ENCODE data around the gene KCNH5.

KCNH5 gene

DNA sequence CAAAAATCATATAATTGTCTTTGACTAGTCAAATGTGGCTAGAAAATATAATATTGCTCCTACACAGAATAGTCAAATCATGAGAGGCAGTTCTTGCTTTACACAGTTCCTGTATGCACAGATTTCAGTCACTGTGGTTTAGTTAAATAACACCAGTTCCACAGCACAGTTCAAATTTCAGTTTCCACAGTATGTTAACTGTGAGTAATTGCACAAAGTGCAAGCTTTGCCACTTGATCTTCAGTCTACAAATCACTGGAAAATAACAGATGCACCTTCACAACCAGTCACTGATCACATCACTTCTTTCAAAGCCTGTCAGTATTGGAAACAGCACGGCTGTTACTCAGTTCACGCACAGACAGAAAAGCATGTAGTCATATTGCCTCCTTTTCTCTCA, 38.7 kb downstream of the KCNH5 start:
- no peak overlapping the region for H3K4me3 ChIP-seq (ENCODE audit: low read depth in 1 of 2, low read length in 2 of 2)
- no peak overlapping the region for H3K9ac ChIP-seq (ENCODE audit: low read depth, low read length)
- H3K79me2 ChIP-seq (ENCODE audit: insufficient read depth, low read length) = no peaks in the 10 kb centered on the region
- peaks cover 7% of the 10 kb centered on the region for H3K27me3 ChIP-seq (ENCODE audit: insufficient read depth, low read length, poor library complexity)
- H3K27ac ChIP-seq (ENCODE audit: low read length) = no peak overlapping the region
- H3K9me3 ChIP-seq (ENCODE audit: insufficient read depth, low read length, severe bottlenecking) = no peaks in the 10 kb centered on the region
- no peaks in the 10 kb centered on the region for H3K4me1 ChIP-seq (ENCODE audit: insufficient read depth, low read length)
- no peak for DNase-seq
- TF ChIP-seq, protein P1, sequence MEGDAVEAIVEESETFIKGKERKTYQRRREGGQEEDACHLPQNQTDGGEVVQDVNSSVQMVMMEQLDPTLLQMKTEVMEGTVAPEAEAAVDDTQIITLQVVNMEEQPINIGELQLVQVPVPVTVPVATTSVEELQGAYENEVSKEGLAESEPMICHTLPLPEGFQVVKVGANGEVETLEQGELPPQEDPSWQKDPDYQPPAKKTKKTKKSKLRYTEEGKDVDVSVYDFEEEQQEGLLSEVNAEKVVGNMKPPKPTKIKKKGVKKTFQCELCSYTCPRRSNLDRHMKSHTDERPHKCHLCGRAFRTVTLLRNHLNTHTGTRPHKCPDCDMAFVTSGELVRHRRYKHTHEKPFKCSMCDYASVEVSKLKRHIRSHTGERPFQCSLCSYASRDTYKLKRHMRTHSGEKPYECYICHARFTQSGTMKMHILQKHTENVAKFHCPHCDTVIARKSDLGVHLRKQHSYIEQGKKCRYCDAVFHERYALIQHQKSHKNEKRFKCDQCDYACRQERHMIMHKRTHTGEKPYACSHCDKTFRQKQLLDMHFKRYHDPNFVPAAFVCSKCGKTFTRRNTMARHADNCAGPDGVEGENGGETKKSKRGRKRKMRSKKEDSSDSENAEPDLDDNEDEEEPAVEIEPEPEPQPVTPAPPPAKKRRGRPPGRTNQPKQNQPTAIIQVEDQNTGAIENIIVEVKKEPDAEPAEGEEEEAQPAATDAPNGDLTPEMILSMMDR (IDR thresholded peaks at IDR 0.05; ENCODE audit: borderline replicate concordance, extremely low read depth, low read length, poor library complexity, severe bottlenecking) = no peak
- no peak for TF ChIP-seq EZH2 (IDR thresholded peaks at IDR 0.05; ENCODE audit: borderline replicate concordance, low read depth, low read length, severe bottlenecking)
- no peak for ATAC-seq (ENCODE audit: insufficient read depth, low read depth)
- H4K20me1 ChIP-seq (ENCODE audit: insufficient read depth, low read length) = no peaks in the 10 kb centered on the region
- H2AFZ ChIP-seq (ENCODE audit: low read depth, low read length) = no peak overlapping the region
- H3K36me3 ChIP-seq (ENCODE audit: insufficient read depth, low read length) = no peaks in the 10 kb centered on the region
- no peak overlapping the region for H3K4me2 ChIP-seq (ENCODE audit: insufficient read depth, low read length)

- Histone ChIP-seq H3K27ac (ENCODE audit: low read length) (no peak overlapping the region), H3K36me3 (ENCODE audit: insufficient read depth, low read length) (no peaks in the 10 kb centered on the region), H3K9ac (ENCODE audit: low read depth, low read length) (no peak overlapping the region), H3K27me3 (ENCODE audit: insufficient read depth, low read length, poor library complexity) (no peaks in the 10 kb centered on the region), H3K79me2 (ENCODE audit: insufficient read depth, low read length) (no peaks in the 10 kb centered on the region), H4K20me1 (ENCODE audit: insufficient read depth, low read length) (no peaks in the 10 kb centered on the region), H3K9me3 (ENCODE audit: insufficient read depth, low read length, severe bottlenecking) (no peaks in the 10 kb centered on the region), H2AFZ (ENCODE audit: low read depth, low read length) (no peak overlapping the region), H3K4me2 (ENCODE audit: insufficient read depth, low read length) (no peak overlapping the region), H3K4me1 (ENCODE audit: insufficient read depth, low read length) (no peaks in the 10 kb centered on the region), H3K4me3 (ENCODE audit: low read depth in 1 of 2, low read length in 2 of 2) (no peak overlapping the region)
- DNase-seq = no peak
- TF ChIP-seq, protein P1 (IDR thresholded peaks at IDR 0.05; ENCODE audit: borderline replicate concordance, extremely low read depth, low read length, poor library complexity, severe bottlenecking) = no peak
- no peak for ATAC-seq (ENCODE audit: insufficient read depth, low read depth)
Observed at GRCh38 chr14:62994096-62994495, 51.2 kb downstream of the KCNH5 start.

- TF ChIP-seq EZH2 (IDR thresholded peaks at IDR 0.05; ENCODE audit: borderline replicate concordance, low read depth, low read length, severe bottlenecking) = no peak
- TF ChIP-seq, protein P1 (IDR thresholded peaks at IDR 0.05; ENCODE audit: borderline replicate concordance, extremely low read depth, low read length, poor library complexity, severe bottlenecking) = no peak
- no peak for DNase-seq
- Histone ChIP-seq H3K9me3 (ENCODE audit: insufficient read depth, low read length, severe bottlenecking) (no peaks in the 10 kb centered on the region), H3K9ac (ENCODE audit: low read depth, low read length) (no peak overlapping the region), H3K4me1 (ENCODE audit: insufficient read depth, low read length) (no peaks in the 10 kb centered on the region), H3K4me2 (ENCODE audit: insufficient read depth, low read length) (no peak overlapping the region), H4K20me1 (ENCODE audit: insufficient read depth, low read length) (no peaks in the 10 kb centered on the region), H2AFZ (ENCODE audit: low read depth, low read length) (no peak overlapping the region), H3K36me3 (ENCODE audit: insufficient read depth, low read length) (no peaks in the 10 kb centered on the region), H3K27me3 (ENCODE audit: insufficient read depth, low read length, poor library complexity) (peaks cover 4% of the 10 kb centered on the region), H3K79me2 (ENCODE audit: insufficient read depth, low read length) (no peaks in the 10 kb centered on the region), H3K4me3 (ENCODE audit: low read depth in 1 of 2, low read length in 2 of 2) (no peak overlapping the region), H3K27ac (ENCODE audit: low read length) (no peak overlapping the region)
- no peak for ATAC-seq (ENCODE audit: insufficient read depth, low read depth)
Observed at GRCh38 chr14:62988967-62989366, 56.3 kb downstream of the KCNH5 start.

DNA sequence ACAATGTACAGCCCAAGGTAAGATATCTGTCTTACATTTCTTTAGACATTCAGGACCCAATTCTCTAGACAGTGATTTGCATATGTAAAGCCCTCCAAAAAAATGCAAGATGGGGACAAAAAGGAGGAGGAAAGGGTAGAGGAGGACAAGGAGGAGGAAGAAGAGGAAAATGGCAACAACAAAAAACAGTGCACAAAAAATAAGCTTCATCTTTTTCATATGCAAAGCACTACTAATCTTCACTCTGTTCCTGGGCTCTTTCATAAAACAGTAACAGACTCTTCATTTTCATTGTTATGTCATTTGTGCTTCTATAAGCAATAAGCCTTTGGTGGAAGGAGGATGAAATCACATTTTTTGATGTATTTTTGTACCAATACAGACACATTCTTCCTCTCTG, 61.4 kb downstream of the KCNH5 start:
- ATAC-seq (ENCODE audit: insufficient read depth, low read depth) (no peak), DNase-seq (no peak)
- Histone ChIP-seq H4K20me1 (ENCODE audit: insufficient read depth, low read length) (no peaks in the 10 kb centered on the region), H3K4me3 (ENCODE audit: low read depth in 1 of 2, low read length in 2 of 2) (no peak overlapping the region), H3K27me3 (ENCODE audit: insufficient read depth, low read length, poor library complexity) (peaks cover 4% of the 10 kb centered on the region), H2AFZ (ENCODE audit: low read depth, low read length) (no peak overlapping the region), H3K27ac (ENCODE audit: low read length) (no peak overlapping the region), H3K79me2 (ENCODE audit: insufficient read depth, low read length) (no peaks in the 10 kb centered on the region), H3K36me3 (ENCODE audit: insufficient read depth, low read length) (no peaks in the 10 kb centered on the region), H3K4me1 (ENCODE audit: insufficient read depth, low read length) (no peaks in the 10 kb centered on the region), H3K4me2 (ENCODE audit: insufficient read depth, low read length) (no peak overlapping the region), H3K9ac (ENCODE audit: low read depth, low read length) (no peak overlapping the region), H3K9me3 (ENCODE audit: insufficient read depth, low read length, severe bottlenecking) (no peaks in the 10 kb centered on the region)
- TF ChIP-seq EZH2 (IDR thresholded peaks at IDR 0.05; ENCODE audit: borderline replicate concordance, low read depth, low read length, severe bottlenecking) = no peak
- TF ChIP-seq, protein P1 (IDR thresholded peaks at IDR 0.05; ENCODE audit: borderline replicate concordance, extremely low read depth, low read length, poor library complexity, severe bottlenecking) = no peak
